K562 treated with DMSO at 1 percent for 48 hours (cell line): Measurements from ENCODE around the gene TRIP6. TPM values are rescaled to one million over a fixed set of nuclear protein-coding genes. Genes with fewer than 3 reads are reported as not detected.

ENCODE experiments used
- total RNA-seq: library from RNA; unstranded; fragments of 300-600 nt; gene quantifications from 2 replicates; pipeline ENCODE4 v1.2.3, GENCODE V29; 2022; ENCODE audit warnings: low replicate concordance; ENCODE audit errors: extremely low read depth

The TRIP6 gene, protein sequence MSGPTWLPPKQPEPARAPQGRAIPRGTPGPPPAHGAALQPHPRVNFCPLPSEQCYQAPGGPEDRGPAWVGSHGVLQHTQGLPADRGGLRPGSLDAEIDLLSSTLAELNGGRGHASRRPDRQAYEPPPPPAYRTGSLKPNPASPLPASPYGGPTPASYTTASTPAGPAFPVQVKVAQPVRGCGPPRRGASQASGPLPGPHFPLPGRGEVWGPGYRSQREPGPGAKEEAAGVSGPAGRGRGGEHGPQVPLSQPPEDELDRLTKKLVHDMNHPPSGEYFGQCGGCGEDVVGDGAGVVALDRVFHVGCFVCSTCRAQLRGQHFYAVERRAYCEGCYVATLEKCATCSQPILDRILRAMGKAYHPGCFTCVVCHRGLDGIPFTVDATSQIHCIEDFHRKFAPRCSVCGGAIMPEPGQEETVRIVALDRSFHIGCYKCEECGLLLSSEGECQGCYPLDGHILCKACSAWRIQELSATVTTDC
- total RNA-seq: not detected in 2 replicates

GRCh38 chr7:100867040-100867775 lies at the start of gene TRIP6:
TSS of gene TRIP6 (plus strand) at chr7:100867387. CDS start at chr7:100867498, 111 bp downstream.

DNA sequence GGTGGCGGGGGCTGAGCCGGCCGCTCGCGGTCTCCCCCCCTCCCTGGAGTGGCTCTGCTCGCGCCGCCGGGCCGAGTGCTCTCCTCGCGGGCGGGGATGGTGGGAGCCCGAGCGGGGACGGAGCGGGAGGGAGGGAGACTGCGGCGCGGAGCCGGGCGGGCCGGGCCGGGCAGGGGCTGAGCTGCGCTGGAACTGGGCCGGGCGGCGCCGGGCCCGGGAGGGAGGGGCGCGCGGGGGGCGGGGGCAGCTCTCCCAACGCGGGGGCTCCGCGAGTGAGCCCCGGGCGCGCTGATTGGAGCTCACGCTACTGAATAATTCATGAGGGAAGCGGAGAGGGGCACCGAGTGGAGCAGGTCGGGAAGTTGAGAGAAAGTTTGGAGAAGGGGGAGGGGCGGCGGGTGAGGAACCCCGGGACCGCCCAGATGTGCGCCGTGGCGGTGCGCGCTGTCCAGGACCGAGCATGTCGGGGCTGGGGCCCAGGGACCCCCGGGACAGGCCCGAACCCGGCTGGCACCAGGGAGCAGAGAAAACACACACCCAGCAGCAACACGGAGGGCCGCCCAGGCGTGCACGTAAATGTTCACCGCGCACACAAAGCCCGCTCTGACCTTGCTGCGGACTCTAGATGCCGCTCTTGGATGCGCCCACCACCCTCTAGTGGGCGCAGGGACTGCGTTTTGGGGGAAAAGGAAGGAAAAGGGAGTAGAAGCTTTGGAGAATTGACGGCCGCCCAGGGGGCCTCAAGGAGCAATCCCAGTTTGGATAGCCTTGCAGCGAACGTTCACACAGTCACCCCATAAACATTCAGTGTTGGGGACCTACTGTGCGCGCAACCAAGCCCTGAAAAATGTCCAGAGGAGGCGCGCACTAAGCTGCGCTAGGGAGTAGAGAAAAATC lies 39.6 kb upstream of the TRIP6 start, which contains the start of gene EPHB4:
Gene EPHB4, minus strand, starts transcription at position 194 of the 897 bp plus-strand sequence. CDS start 493 bp downstream, outside the sequence.

GRCh38 chr7:100852048-100852872 lies 14.9 kb upstream of the TRIP6 start, which contains the start of gene SLC12A9:
TSS of gene SLC12A9 (plus strand) at chr7:100852713. CDS start at chr7:100854198, 1,485 bp downstream.

DNA sequence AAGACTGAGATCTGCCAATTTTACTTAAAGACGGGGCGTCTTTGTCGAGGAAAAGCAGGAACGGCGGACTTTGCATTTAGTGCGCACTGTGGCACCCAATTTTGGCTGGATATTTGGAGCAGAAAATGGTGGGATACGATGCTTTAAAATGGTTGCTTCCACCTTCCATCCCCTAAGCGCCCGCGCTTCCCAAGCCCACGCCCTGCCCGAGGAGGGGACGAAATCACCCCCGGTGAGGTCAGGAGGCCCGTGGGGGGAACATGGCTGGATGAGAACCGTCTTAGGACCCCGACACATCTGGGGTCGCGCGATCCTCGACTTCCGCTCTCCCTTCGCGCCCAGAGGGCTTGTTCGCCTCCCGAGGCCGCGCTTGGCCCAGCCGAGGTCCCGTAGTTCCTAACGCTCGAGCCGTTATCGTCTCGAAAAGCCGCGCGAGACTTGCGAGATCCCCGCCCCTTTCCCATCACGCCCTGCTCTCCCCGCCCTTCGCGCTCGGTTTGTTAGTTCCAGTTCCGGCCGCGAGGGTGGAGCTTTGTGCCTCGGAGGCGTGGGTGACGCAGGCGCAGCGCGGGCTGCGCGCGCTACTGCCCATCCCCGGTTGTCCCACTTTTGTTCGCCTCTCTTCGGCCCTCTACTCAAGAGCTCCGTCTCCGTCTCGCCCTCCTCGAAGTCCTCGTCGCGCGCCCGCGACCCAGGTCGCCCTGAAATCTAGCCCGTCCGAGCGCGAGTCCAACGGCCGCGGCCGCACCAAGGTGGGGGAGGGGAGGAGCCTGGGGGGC lies 7.6 kb downstream of the TRIP6 start, which contains the start of gene SRRT:
Gene SRRT, plus strand, starts transcription at position 527 of the 779 bp plus-strand sequence. CDS start 488 bp downstream, outside the sequence.

DNA sequence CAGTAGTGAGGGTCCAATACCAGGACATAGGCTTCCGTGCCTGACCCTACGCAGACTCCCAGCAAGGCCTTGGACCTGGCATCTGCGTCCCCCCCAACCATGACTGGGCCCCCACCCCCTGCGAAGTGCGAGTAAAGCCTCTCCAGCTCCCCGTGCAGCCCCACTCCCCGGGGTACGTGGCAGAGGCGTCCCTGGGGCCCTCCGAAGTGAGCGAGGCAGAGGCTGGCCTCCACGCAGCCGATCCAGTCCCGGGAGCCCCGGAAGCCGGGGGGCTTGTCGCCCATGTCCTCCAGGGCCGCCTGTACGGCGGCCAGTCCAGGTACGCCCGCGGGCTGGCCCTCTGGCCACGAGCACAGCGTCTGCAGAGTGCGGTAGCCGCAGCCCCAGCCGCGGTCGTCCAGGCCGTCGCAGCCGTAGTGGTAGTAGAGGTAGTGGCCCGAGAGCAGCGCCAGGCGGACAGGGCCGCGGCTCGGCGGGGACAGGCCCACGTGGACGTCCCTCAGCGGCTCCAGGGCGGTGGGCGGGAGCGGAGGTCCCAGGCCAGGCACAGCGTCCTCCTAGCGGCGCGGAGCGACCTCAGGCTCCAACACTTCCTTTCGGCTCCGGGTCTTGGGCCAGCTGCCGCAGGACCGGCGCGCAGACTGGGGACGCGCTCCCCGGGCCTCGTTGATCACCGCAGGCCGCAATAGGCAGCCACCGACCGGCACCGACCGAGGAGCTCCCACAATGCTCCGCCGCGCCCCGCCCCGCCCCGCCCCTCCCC lies 22.0 kb downstream of the TRIP6 start, which contains the start of gene UFSP1:
Gene UFSP1, minus strand, starts transcription at position 728 of the 763 bp plus-strand sequence. Its CDS starts 444 bp downstream, at position 284.

DNA sequence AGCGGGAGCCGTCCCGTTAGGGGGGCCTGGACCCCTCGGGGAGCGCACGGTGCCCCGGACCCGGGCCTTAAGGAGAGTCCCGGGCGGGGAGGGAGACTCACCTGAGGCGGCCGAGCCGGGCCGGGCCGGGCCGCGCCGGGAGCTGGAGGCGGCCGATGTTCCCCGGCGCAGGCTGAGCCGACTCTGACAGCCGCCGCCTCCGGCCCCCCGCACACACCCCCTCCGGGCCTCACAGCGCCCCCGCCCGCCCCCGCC lies 28.4 kb downstream of the TRIP6 start, which contains the start of gene ACHE:
Gene ACHE, minus strand, starts transcription at position 188 of the 255 bp plus-strand sequence. CDS start 1,656 bp downstream, outside the sequence.

Other genes with a start within 250 kb of the TRIP6 start
- not detected in 2 replicates for gene TFR2, start 225.8 kb upstream of the TRIP6 start, total RNA-seq
- not detected in 2 replicates for gene ACTL6B, start 210.9 kb upstream of the TRIP6 start, total RNA-seq
- gene GNB2, start 193.6 kb upstream of the TRIP6 start, total RNA-seq: 1,248 TPM in 1 of 2 replicates, not detected in the other
- gene GIGYF1, start 173.1 kb upstream of the TRIP6 start, total RNA-seq: not detected in 2 replicates
- not detected in 2 replicates for gene POP7, start 161.3 kb upstream of the TRIP6 start, total RNA-seq
- gene EPO, start 146.9 kb upstream of the TRIP6 start, total RNA-seq: not detected in 2 replicates
- gene ZAN, start 133.8 kb upstream of the TRIP6 start, total RNA-seq: not detected in 2 replicates
- not detected in 2 replicates for gene EPHB4, start 39.9 kb upstream of the TRIP6 start, total RNA-seq
- not detected in 2 replicates for gene SLC12A9, start 14.7 kb upstream of the TRIP6 start, total RNA-seq
- not detected in 2 replicates for gene SRRT, start 7.7 kb downstream of the TRIP6 start, total RNA-seq
- not detected in 2 replicates for gene UFSP1, start 22.3 kb downstream of the TRIP6 start, total RNA-seq
- not detected in 2 replicates for gene ACHE, start 28.5 kb downstream of the TRIP6 start, total RNA-seq
- gene MUC3A, start 82.1 kb downstream of the TRIP6 start, total RNA-seq: not detected in 2 replicates
- not detected in 2 replicates for gene MUC12, start 102.2 kb downstream of the TRIP6 start, total RNA-seq
- not detected in 2 replicates for gene MUC17, start 152.7 kb downstream of the TRIP6 start, total RNA-seq
- not detected in 2 replicates for gene TRIM56, start 218.1 kb downstream of the TRIP6 start, total RNA-seq